ENCODE results near the gene C1orf232.

DNA sequence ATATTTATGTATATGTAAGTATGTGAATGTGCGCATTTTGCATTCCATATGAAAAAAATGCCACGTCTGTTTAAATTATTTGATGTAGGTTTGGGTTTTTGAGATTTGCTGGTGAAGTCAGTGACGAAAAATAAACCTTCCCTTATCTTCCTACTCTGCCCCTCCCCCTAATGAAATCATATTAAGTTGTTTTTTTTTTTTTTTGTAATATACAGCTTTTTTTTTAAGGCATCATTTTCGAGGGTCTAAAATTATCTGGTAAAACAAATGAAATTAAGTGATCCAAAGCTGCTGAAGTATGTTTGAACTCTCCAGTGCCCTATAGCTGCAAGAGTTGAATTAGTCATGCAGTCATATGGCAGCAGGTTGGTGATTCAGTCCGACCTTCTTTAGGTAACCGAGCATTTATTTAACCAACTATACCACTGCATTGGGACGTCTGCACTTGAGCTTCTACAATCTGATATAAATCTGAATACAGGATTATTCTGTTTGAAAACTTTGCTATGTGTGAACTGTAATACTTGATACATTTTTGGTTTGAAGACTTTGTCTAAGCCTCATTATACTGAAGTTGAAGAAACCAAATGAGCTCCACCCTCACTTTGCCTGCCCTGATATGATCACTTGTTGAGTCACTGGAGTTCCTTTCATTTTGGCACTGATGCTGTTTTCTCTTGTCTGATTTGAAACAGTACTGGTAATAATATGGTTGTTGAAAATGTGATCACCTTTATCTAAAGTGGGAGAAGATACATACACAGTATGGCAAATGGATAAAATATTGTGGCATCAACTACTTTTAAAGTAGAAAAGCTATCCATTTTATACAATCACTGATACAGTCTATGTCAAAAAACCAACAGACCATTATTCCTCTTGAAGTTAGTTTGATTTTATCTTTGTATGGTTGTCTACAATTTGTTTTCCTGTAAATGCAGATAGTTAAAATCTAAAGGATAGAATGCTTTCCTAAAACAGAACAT, 45.5 kb downstream of the C1orf232 start:
- TF ChIP-seq, protein P1, sequence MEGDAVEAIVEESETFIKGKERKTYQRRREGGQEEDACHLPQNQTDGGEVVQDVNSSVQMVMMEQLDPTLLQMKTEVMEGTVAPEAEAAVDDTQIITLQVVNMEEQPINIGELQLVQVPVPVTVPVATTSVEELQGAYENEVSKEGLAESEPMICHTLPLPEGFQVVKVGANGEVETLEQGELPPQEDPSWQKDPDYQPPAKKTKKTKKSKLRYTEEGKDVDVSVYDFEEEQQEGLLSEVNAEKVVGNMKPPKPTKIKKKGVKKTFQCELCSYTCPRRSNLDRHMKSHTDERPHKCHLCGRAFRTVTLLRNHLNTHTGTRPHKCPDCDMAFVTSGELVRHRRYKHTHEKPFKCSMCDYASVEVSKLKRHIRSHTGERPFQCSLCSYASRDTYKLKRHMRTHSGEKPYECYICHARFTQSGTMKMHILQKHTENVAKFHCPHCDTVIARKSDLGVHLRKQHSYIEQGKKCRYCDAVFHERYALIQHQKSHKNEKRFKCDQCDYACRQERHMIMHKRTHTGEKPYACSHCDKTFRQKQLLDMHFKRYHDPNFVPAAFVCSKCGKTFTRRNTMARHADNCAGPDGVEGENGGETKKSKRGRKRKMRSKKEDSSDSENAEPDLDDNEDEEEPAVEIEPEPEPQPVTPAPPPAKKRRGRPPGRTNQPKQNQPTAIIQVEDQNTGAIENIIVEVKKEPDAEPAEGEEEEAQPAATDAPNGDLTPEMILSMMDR (conservative IDR thresholded peaks at IDR 0.05; ENCODE audit: low read depth, low read length), result no peak
- TF ChIP-seq EZH2 (IDR thresholded peaks at IDR 0.05; ENCODE audit: low read length, unreplicated experiment), result no peak
- TF ChIP-seq EZH2phosphoT487 (IDR thresholded peaks at IDR 0.05; ENCODE audit: borderline replicate concordance, low read length), result no peak

All from PC-3 (cell line).